CD4-positive, alpha-beta T cell treated with Interferon gamma for 1 hour (primary cell): Measurements from ENCODE around the gene RNASE4.
"Not testable (repeated sequence)": the region's sequence is repeated elsewhere in the genome, so short reads cannot be mapped to it uniquely, and the experiment has no call there.

Experiments used
- DNase-seq: peaks from one replicate; pipeline ENCODE4 v3.0.0-alpha.2; 2020

Gene RNASE4

GRCh38 chr14:20683891-20684661, at the start of gene RNASE4:
RNASE4 (plus strand) TSS chr14:20684560; CDS start chr14:20699372, 14,812 bp downstream.
- peak; percentile 82 for DNase-seq

- no peak for DNase-seq
Observed at GRCh38 chr14:20641591-20641990, 42.8 kb upstream of the RNASE4 start, which contains the start of gene OR6S1. OR6S1 (minus strand) TSS chr14:20641691; CDS start chr14:20641691, 0 bp downstream.

GRCh38 chr14:20642182-20642581, 42.2 kb upstream of the RNASE4 start:
- no peak for DNase-seq

GRCh38 chr14:20642755-20643154, 41.6 kb upstream of the RNASE4 start:
- DNase-seq: not testable (repeated sequence)

- DNase-seq: no peak
Observed at GRCh38 chr14:20644520-20644919, 39.8 kb upstream of the RNASE4 start.

- DNase-seq: no peak
Observed at GRCh38 chr14:20645481-20645880, 38.9 kb upstream of the RNASE4 start.

GRCh38 chr14:20652996-20653975, 31.1 kb upstream of the RNASE4 start:
- DNase-seq: peak; percentile 50

- no peak for DNase-seq
Observed at GRCh38 chr14:20655851-20656250, 28.5 kb upstream of the RNASE4 start.

GRCh38 chr14:20656274-20656673, 28.1 kb upstream of the RNASE4 start:
- no peak for DNase-seq

- no peak for DNase-seq
Observed at GRCh38 chr14:20657216-20658211, 26.8 kb upstream of the RNASE4 start.

GRCh38 chr14:20658246-20658645, 26.1 kb upstream of the RNASE4 start:
- DNase-seq: no peak

GRCh38 chr14:20659336-20659735, 25.0 kb upstream of the RNASE4 start:
- no peak for DNase-seq

GRCh38 chr14:20659813-20660395, 24.5 kb upstream of the RNASE4 start:
- DNase-seq: no peak

- no peak for DNase-seq
Observed at GRCh38 chr14:20661197-20661596, 23.2 kb upstream of the RNASE4 start.

- peak; percentile 87 for DNase-seq
Observed at GRCh38 chr14:20662968-20663732, 21.2 kb upstream of the RNASE4 start.

- not testable (repeated sequence) for DNase-seq
Observed at GRCh38 chr14:20666400-20666961, 17.9 kb upstream of the RNASE4 start.

GRCh38 chr14:20667957-20668356, 16.4 kb upstream of the RNASE4 start:
- DNase-seq: no peak

- DNase-seq: no peak
Observed at GRCh38 chr14:20668969-20669368, 15.4 kb upstream of the RNASE4 start.

GRCh38 chr14:20671597-20672283, 12.6 kb upstream of the RNASE4 start:
- no peak for DNase-seq

- no peak for DNase-seq
Observed at GRCh38 chr14:20675669-20676068, 8.7 kb upstream of the RNASE4 start.
